SH-SY5Y (cell line): ENCODE measurements around the gene DPP10.

Experiments used
- GATA2 ChIP-seq: IDR thresholded peaks from 2 replicates; pipeline ENCODE4 v1.6.1; 2011; ENCODE audit warnings: mild to moderate bottlenecking, low read depth, low read length
- GATA3 ChIP-seq: IDR thresholded peaks from 2 replicates; pipeline ENCODE4 v1.6.1; 2011; ENCODE audit warnings: low read depth, mild to moderate bottlenecking, low read length, moderate library complexity

- no peak for TF ChIP-seq GATA3
- TF ChIP-seq GATA2 = no peak
Measured at GRCh38 chr2:114526841-114527240, 84.4 kb downstream of the DPP10 start.
